ENCODE measurements around the gene AGO3.

AGO3 gene

DNA sequence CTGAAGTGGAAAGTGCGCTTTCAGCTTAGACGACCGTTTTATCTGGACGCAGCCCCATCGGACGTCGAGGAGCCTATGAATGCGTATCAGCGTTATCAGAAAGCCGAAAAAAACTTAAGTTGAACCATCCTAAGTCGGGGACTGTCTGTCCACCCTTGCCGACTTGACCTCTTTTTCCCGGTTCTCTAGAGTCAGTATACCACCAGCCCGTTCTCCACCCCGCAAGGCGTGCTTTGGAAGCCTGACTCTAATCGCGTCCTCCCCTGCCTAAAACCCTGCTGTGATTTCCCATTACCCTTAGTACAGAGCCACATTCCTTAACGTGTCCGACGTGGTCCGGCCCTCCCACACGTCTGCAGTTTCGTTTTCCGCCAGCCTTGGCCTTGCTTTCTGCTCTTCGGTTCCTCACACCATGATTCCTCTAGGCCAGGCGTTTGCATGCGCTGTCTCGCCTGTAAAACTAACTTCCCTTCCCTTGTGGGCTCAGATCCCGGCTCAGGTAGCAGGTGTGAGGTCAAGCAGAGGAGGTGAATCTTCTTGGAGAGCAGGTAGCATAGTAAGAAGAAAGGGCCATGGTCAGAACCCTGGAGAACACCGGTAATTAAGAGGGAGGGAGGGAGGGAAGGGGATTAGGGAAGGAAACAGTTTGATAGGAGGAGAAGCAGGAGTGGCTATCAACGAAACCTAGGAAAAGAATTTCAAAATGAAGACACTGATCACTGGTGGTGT lies 158.7 kb downstream of the AGO3 start:
- TF ChIP-seq, protein P1, sequence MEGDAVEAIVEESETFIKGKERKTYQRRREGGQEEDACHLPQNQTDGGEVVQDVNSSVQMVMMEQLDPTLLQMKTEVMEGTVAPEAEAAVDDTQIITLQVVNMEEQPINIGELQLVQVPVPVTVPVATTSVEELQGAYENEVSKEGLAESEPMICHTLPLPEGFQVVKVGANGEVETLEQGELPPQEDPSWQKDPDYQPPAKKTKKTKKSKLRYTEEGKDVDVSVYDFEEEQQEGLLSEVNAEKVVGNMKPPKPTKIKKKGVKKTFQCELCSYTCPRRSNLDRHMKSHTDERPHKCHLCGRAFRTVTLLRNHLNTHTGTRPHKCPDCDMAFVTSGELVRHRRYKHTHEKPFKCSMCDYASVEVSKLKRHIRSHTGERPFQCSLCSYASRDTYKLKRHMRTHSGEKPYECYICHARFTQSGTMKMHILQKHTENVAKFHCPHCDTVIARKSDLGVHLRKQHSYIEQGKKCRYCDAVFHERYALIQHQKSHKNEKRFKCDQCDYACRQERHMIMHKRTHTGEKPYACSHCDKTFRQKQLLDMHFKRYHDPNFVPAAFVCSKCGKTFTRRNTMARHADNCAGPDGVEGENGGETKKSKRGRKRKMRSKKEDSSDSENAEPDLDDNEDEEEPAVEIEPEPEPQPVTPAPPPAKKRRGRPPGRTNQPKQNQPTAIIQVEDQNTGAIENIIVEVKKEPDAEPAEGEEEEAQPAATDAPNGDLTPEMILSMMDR (IDR thresholded peaks at IDR 0.05; ENCODE audit: insufficient read depth, low read depth, low read length, missing control alignments): no peak
- peak overlapping the region; percentile 76 for H3K4me3 ChIP-seq (ENCODE audit: low read length)
- peak; percentile 34 for DNase-seq (ENCODE audit: low read depth)

DNA sequence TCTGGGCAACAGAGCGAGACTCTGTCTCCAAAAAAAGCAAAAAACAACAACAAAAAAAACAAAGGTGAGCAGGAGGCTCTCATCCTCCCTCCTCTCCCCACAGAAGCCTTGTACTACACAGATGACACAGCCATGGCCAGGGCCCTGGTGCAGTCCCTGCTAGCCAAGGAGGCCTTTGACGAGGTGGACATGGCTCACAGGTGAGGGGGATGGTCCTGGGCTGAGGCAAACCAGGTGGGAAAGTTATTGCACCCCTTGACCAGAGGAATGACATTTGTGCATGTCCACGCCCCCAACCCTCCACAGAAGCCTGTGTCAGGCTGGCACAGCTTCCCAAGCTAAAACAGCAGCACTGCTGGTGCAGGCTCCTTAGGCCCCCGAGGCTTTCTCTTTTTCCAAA lies 160.2 kb downstream of the AGO3 start:
- DNase-seq (ENCODE audit: low read depth): no peak
- no peak overlapping the region for H3K4me3 ChIP-seq (ENCODE audit: low read length)
- TF ChIP-seq, protein P1 (IDR thresholded peaks at IDR 0.05; ENCODE audit: insufficient read depth, low read depth, low read length, missing control alignments): no peak

DNA sequence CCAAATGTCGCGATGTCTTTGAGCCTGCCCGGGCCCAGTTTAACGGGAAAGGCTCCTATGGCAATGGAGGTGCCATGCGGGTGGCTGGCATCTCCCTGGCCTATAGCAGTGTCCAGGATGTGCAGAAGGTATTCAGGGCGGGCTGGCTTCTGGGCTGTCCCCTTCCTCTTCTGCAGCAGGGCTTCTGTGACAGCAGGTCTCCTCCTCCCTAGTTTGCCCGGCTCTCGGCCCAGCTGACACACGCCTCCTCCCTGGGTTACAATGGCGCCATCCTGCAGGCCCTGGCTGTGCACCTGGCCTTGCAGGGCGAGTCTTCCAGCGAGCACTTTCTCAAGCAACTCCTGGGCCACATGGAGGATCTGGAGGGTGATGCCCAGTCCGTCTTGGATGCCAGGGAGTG lies 160.8 kb downstream of the AGO3 start:
- TF ChIP-seq, protein P1 (IDR thresholded peaks at IDR 0.05; ENCODE audit: insufficient read depth, low read depth, low read length, missing control alignments): no peak
- DNase-seq (ENCODE audit: low read depth): no peak

DNA sequence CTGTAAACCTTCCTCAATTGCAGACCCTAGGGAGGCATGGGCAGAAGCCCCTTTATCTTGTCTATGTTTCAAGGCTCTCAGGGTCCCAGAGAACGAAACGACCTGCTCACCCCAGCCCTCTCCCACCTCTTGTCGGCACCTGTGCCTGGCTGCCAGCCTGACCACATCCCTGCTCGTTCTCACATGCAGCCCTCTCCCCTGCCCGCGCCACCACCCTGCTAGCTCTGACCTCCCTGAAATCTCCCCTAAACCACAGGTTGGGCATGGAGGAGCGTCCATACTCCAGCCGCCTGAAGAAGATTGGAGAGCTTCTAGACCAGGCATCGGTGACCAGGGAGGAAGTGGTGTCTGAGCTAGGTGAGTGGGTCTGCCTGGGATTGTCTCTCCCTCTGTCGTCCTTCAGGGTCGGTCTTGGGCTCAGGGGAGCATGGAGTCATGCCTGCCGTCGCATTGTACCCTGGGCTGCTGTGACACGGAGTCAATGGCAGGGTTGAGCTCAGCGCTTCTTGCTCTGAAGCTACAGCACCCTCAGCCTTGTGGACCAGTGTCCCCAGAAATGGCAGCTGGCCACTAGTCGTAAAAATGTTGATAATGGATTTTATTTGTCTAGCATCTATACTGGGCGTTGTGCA lies 161.4 kb downstream of the AGO3 start:
- TF ChIP-seq, protein P1 (IDR thresholded peaks at IDR 0.05; ENCODE audit: insufficient read depth, low read depth, low read length, missing control alignments): no peak
- DNase-seq (ENCODE audit: low read depth): no peak

More for the DNA sequence above, 160.8 kb downstream of the AGO3 start:
- H3K4me3 ChIP-seq (ENCODE audit: low read length): no peak overlapping the region

DNA sequence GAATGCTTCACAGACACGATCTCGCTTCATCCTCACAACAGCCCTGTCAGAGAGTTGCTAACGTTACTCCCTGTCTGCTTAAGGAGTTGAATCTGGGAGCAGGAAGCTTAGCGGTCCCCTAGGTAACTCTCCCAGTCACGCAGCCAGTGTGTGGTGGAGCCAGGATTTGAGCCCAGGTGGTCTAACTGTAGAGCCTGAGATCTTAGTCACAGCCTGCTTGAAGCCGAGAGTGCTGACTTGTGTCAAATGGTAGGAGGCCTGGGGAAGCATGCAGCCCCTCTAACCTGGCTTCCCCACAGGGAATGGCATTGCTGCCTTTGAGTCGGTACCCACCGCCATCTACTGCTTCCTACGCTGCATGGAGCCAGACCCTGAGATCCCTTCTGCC lies 161.9 kb downstream of the AGO3 start:
- no peak for DNase-seq (ENCODE audit: low read depth)
- TF ChIP-seq, protein P1 (IDR thresholded peaks at IDR 0.05; ENCODE audit: insufficient read depth, low read depth, low read length, missing control alignments): no peak
- H3K4me3 ChIP-seq (ENCODE audit: low read length): no peak overlapping the region

More for the DNA sequence above, 161.4 kb downstream of the AGO3 start:
- H3K4me3 ChIP-seq (ENCODE audit: low read length): no peak overlapping the region

DNA sequence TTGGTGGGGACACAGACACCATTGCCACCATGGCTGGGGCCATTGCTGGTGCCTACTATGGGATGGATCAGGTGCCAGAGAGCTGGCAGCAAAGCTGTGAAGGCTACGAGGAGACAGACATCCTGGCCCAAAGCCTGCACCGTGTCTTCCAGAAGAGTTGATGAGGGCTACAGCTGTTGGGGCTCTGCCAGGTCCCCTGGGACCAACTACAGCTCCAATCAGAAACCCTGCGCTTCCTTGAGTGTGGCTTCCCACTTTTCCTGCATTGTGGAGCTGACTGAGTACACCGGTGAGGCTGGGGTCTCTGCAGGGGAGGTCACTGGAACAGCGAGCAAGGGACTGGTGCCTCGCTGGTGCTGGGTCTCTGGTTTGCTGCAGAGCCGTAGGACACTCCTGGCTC lies 162.3 kb downstream of the AGO3 start:
- no peak overlapping the region for H3K4me3 ChIP-seq (ENCODE audit: low read length)
- DNase-seq (ENCODE audit: low read depth): no peak
- TF ChIP-seq, protein P1 (IDR thresholded peaks at IDR 0.05; ENCODE audit: insufficient read depth, low read depth, low read length, missing control alignments): no peak

All from epithelial cell of esophagus (primary cell).